Body of pancreas (tissue), 4 donors: ENCODE data around the gene EBI3. TPM values are rescaled to one million over a fixed set of nuclear protein-coding genes. Genes with fewer than 3 reads are reported as not detected.

Experiments used
- ATAC-seq: fragments of 150-250 bp; one replicate; pipeline ENCODE4 v1.9.1; 2016
- DNase-seq, 4 donors: peaks; one replicate each; pipeline ENCODE4 v3.0.0-alpha.2; 2019
- H3K27ac ChIP-seq, 4 donors: fragments of 200-600 bp; sonication (generic); 1 replicate in 3 of 4; 2 replicates in 1 of 4; pipeline versions ENCODE4 v1.5.1 to v1.6.1; 2016 to 2019; ENCODE audit warnings: mild to moderate bottlenecking in 1 of 4, mixed read lengths in 1 of 4, moderate library complexity in 1 of 4
- H3K27me3 ChIP-seq, 2 donors: fragments of 200-600 bp; sonication (generic); one replicate each; pipeline ENCODE4 v1.6.0; 2016; ENCODE audit warnings: mild to moderate bottlenecking in 1 of 2
- H3K36me3 ChIP-seq, 2 donors: fragments of 200-600 bp; sonication (generic); replicated peaks in 1 of 2; 2 replicates each; pipeline ENCODE4 v1.5.1; 2016; ENCODE audit warnings: low read depth in 2 of 2; ENCODE audit not compliant: insufficient read depth in 1 of 2
- H3K4me1 ChIP-seq: fragments of 200-600 bp; sonication (generic); one replicate; pipeline ENCODE4 v1.6.0; 2016
- H3K4me3 ChIP-seq, 2 donors: fragments of 200-600 bp; sonication (generic); 1 replicate in 1 of 2; 2 replicates in 1 of 2; pipeline ENCODE4 v1.5.1; 2016 to 2019
- H3K9me3 ChIP-seq, 3 donors: fragments of 200-600 bp; sonication (generic); 1 replicate in 2 of 3; 2 replicates in 1 of 3; pipeline ENCODE4 v1.5.1; 2016
- POLR2A ChIP-seq, 3 donors: fragments of 450-650 bp; IDR thresholded peaks; one replicate each; pipeline ENCODE4 v1.6.1; 2016; ENCODE audit warnings: antibody characterized with exemption in 3 of 3, mild to moderate bottlenecking in 2 of 3
- WGBS, 2 donors: methylation state at CpG; one replicate each; pipeline ENCODE4 v1.1.5; 2017; 5-methylcytosine and 5-hydroxymethylcytosine counted together
- intact Hi-C: fragments of 100-400 bp; cut with DNase I; formaldehyde crosslinking; loops from one replicate; pipeline ENCODE4 v1.15.1; 2023
- total RNA-seq, 2 donors: library from RNA; depleted of rRNA; stranded (reverse); fragments of >200 nt; gene quantifications; one replicate each; pipeline ENCODE4 v1.1.0, GENCODE V29; 2016
- TF ChIP-seq, protein P1 (sequence below), 7 experiments: fragments of 450-650 bp in 4 of 7; fragments of 200-600 bp in 3 of 7; sonication (generic) in 3 of 7; IDR thresholded peaks; one replicate each; pipeline ENCODE4 v1.5.1; 2016 to 2019; ENCODE audit warnings: antibody characterized with exemption in 7 of 7

Gene EBI3
- total RNA-seq, 2 donors from 2014 or later, result 0.99 to 27.5 TPM

DNA sequence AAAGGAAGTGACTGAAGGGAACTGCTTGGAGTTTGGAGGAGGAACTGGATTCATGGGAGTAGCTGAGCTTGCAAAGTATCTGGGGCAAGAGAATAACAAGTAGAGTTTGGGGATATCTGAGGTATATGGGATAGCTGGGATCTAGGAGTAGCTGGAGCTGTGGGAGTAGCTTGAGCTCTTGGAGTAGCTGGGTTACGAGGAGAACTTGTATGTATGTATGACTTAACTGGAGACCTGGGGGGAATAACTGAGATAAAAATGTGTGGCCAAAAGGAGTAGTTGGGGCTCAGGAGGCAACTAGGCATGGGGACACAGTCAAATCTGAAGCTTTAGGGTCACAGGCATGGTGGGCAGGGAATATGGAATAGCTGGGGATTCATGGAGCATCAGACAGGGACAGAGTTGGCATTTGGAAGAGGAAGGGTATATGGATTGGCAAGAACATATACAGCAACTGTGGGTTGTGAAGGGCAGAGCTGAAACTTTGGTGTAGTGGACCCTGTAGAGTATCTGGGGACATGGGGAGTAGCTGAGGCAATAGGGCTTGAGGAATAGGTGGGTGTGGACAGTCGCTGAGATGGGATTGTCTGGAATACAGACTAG is 28.3 kb upstream of the EBI3 start:
- Histone ChIP-seq H3K36me3 (no peaks in the 10 kb centered on the region), H3K27me3 (peaks cover 0 to 17% of the 10 kb centered on the region in 2 donors), H3K27ac (no peak overlapping the region), H3K4me3 (no peak overlapping the region), H3K9me3 (no peaks in the 10 kb centered on the region), H3K4me1 (peaks cover 7% of the 10 kb centered on the region)
- intact Hi-C loops, result no loop called here
- 56 to 61% methylated on average over 2 of the region's 2 CpGs for WGBS, 2 donors
- no peak for TF ChIP-seq POLR2A (IDR thresholded peaks at IDR 0.05)
- TF ChIP-seq, protein P1, sequence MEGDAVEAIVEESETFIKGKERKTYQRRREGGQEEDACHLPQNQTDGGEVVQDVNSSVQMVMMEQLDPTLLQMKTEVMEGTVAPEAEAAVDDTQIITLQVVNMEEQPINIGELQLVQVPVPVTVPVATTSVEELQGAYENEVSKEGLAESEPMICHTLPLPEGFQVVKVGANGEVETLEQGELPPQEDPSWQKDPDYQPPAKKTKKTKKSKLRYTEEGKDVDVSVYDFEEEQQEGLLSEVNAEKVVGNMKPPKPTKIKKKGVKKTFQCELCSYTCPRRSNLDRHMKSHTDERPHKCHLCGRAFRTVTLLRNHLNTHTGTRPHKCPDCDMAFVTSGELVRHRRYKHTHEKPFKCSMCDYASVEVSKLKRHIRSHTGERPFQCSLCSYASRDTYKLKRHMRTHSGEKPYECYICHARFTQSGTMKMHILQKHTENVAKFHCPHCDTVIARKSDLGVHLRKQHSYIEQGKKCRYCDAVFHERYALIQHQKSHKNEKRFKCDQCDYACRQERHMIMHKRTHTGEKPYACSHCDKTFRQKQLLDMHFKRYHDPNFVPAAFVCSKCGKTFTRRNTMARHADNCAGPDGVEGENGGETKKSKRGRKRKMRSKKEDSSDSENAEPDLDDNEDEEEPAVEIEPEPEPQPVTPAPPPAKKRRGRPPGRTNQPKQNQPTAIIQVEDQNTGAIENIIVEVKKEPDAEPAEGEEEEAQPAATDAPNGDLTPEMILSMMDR (IDR thresholded peaks at IDR 0.05), result no peak
- ATAC-seq, result no peak
- no peak for DNase-seq

DNA sequence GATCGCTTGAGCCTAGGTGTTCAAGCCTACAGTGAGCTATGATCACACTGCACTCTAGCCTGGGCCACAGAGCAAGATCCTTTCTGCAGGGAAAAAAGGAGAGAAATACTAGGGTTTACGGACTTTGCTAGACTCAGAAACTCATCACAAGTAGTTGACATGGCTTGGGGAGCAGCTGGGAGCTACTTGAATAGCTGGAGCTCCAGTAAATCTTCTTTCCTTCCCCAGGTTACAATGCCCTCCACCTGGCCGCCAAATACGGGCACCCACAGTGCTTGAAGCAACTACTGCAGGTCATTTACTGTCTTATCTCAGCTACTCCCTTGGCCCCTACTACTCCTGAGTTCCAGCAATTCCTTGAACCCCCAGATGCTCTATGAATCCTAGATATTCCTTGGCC is 27.5 kb upstream of the EBI3 start:
- Histone ChIP-seq H3K9me3 (no peaks in the 10 kb centered on the region), H3K27me3 (peaks cover 0 to 9% of the 10 kb centered on the region in 2 donors), H3K36me3 (no peaks in the 10 kb centered on the region), H3K4me1 (peaks cover 7% of the 10 kb centered on the region), H3K27ac (no peak overlapping the region), H3K4me3 (no peak overlapping the region)
- no peak for ATAC-seq
- intact Hi-C loops, result no loop called here
- WGBS, 2 donors, result 56 to 58% methylated on average over 4 of the region's 4 CpGs
- DNase-seq, result no peak
- TF ChIP-seq, protein P1 (IDR thresholded peaks at IDR 0.05), result no peak
- TF ChIP-seq POLR2A (IDR thresholded peaks at IDR 0.05), result no peak

DNA sequence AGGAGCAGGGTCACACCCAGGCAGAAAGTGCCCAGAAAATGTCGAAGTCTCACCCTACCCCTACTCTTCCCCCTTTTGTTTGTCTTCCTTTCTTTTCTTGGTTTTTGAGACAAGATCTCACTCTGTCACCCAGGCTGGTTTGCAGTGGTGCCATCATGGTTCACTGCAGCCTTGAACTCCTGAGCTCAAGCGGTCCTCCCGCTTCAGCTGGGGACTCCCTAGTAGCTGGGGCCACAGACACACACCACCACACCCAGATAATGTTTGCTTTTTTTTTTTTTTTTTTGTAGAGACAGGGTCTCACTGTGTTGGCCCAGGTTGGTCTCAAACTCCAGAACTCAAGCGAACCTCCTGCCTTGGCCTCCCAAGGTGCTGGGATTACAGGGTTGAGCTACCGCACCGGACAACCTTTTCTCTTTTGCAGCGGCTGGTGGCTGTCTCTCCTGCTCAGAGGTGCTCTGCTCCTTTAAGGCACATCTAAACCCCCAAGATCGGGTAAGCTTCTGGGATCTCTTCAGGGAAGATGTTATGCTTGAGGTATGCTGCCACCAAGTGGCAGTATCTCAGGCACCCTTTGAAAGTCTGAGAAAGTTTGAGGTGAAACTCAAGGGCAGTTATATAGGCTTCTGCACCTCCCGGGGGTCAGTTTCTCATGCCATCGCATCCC is 22.4 kb upstream of the EBI3 start:
- Histone ChIP-seq H3K27me3 (no peaks in the 10 kb centered on the region), H3K27ac (no peak overlapping the region), H3K4me3 (no peak overlapping the region), H3K36me3 (no peaks in the 10 kb centered on the region), H3K4me1 (peaks cover 7% of the 10 kb centered on the region), H3K9me3 (no peaks in the 10 kb centered on the region)
- no peak for DNase-seq
- ATAC-seq, result no peak
- no peak for TF ChIP-seq POLR2A (IDR thresholded peaks at IDR 0.05)
- TF ChIP-seq, protein P1 (IDR thresholded peaks at IDR 0.05), result no peak
- intact Hi-C loops, result no loop called here
- 74 to 82% methylated on average over 10 of the region's 10 CpGs for WGBS, 2 donors

DNA sequence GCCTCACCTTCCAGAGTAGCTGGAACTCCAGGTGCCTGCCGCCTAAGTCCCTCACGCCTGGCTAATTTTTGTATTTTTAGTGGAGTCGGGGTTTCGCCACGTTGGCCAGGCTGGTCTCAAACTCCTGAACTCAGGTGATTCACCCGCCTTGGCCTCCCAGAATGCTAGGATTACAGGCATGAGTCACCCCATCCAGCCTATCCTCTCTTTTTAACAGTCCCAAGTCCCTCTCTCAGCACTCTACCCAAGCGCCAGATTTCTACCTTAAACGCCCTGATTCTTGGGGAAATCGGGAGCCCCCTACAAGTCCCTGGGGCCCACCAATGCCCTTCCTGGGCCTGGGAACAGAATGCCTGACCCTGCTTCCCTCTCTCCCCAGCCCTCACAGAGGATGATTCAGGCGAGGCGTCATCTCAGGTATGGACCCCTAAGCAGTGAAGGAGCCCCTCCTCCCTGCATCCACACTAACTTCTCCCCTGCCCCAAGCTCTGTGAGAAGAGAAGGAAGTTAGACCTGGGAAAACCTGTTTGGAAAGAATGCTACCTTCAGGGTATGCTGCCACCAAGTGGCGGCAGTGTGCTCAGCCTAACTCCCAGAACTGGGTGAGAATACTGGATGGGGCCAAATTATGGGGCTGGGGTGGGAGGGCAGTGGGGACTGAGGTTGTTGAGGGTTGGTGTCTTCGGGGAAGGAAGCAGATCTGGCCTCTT is 20.8 kb upstream of the EBI3 start:
- no peak for DNase-seq
- ATAC-seq, result no peak
- no peak overlapping the region for H3K4me3 ChIP-seq
- H3K27ac ChIP-seq, result no peak overlapping the region
- no peak for TF ChIP-seq POLR2A (IDR thresholded peaks at IDR 0.05)
- TF ChIP-seq, protein P1 (IDR thresholded peaks at IDR 0.05), result no peak
- no peaks in the 10 kb centered on the region for H3K36me3 ChIP-seq
- intact Hi-C loops, result no loop called here
- 72 to 85% methylated on average over 13 of the region's 13 CpGs for WGBS, 2 donors
- peaks cover 7% of the 10 kb centered on the region for H3K4me1 ChIP-seq
- no peaks in the 10 kb centered on the region for H3K9me3 ChIP-seq
- H3K27me3 ChIP-seq, result no peaks in the 10 kb centered on the region
